GM23338 (cell line): ENCODE measurements around the gene PAPPA2. TPM values are rescaled to one million over a fixed set of nuclear protein-coding genes. Genes with fewer than 3 reads are reported as not detected.

Experiments
- ATAC-seq: fragments of 200-7000 bp; cut with Tn5 transposase; 3 replicates; pipeline ENCODE4 v1.9.1; 2020
- DNase-seq: peaks from one replicate; pipeline ENCODE4 v3.0.0-alpha.2; 2015; ENCODE audit warnings: low spot score
- H2AFZ ChIP-seq: fragments of 200-600 bp; sonication (generic); 2 replicates; pipeline ENCODE4 v1.8.0; 2016; ENCODE audit warnings: antibody characterized with exemption, mild to moderate bottlenecking, moderate library complexity
- H3F3A ChIP-seq: fragments of 200-600 bp; sonication (generic); replicated peaks from 2 replicates; pipeline ENCODE4 v1.8.0; 2017; ENCODE audit warnings: antibody characterized with exemption, mixed run types, low read depth
- H3K27ac ChIP-seq: fragments of 200-600 bp; sonication (generic); 2 replicates; pipeline ENCODE4 v1.6.1; 2016; ENCODE audit warnings: low read depth
- H3K27me3 ChIP-seq: fragments of 200-600 bp; sonication (generic); 2 replicates; pipeline ENCODE4 v1.8.0; 2016; ENCODE audit warnings: mild to moderate bottlenecking, mixed run types, moderate library complexity; ENCODE audit not compliant: insufficient read depth
- H3K36me3 ChIP-seq: fragments of 200-600 bp; sonication (generic); 2 replicates; pipeline ENCODE4 v1.8.0; 2016; ENCODE audit warnings: mild to moderate bottlenecking; ENCODE audit not compliant: insufficient read depth
- H3K4me1 ChIP-seq: fragments of 200-600 bp; sonication (generic); 2 replicates; pipeline ENCODE4 v1.8.0; 2016; ENCODE audit warnings: mild to moderate bottlenecking, moderate library complexity; ENCODE audit not compliant: insufficient read depth
- H3K4me2 ChIP-seq: fragments of 200-600 bp; sonication (generic); 2 replicates; pipeline ENCODE4 v1.7.1; 2017; ENCODE audit warnings: mixed run types
- H3K4me3 ChIP-seq: fragments of 200-600 bp; sonication (generic); 2 replicates; pipeline ENCODE4 v1.6.1; 2016; ENCODE audit warnings: mixed run types
- H3K79me2 ChIP-seq: fragments of 200-600 bp; sonication (generic); replicated peaks from 2 replicates; pipeline ENCODE4 v1.8.0; 2017; ENCODE audit warnings: mild to moderate bottlenecking; ENCODE audit not compliant: insufficient read depth
- H3K9me2 ChIP-seq: fragments of 200-600 bp; sonication (generic); 2 replicates; pipeline ENCODE4 v1.8.0; 2017; ENCODE audit not compliant: insufficient read depth
- H4K20me1 ChIP-seq: fragments of 200-600 bp; sonication (generic); replicated peaks from 2 replicates; pipeline ENCODE4 v1.8.0; 2017; ENCODE audit warnings: mild to moderate bottlenecking; ENCODE audit not compliant: insufficient read depth
- H3K27ac Mint-ChIP-seq: 2 replicates; pipeline ENCODE4 v1.8.0; 2020; ENCODE audit warnings: inconsistent platforms, mild to moderate bottlenecking, moderate library complexity, mixed read lengths
- H3K27me3 Mint-ChIP-seq: 3 replicates; pipeline ENCODE4 v1.8.0; 2022; ENCODE audit warnings: low read depth, mild to moderate bottlenecking, moderate library complexity, mixed read lengths, inconsistent platforms; ENCODE audit not compliant: insufficient read depth, poor library complexity
- H3K36me3 Mint-ChIP-seq: 3 replicates; pipeline ENCODE4 v1.8.0; 2021; ENCODE audit warnings: low read depth, mild to moderate bottlenecking, inconsistent platforms, moderate library complexity, mixed read lengths
- H3K4me1 Mint-ChIP-seq: 3 replicates; pipeline ENCODE4 v1.8.0; 2020; ENCODE audit warnings: mild to moderate bottlenecking, inconsistent platforms, mixed read lengths
- H3K4me3 Mint-ChIP-seq: 3 replicates; pipeline ENCODE4 v1.8.0; 2021; ENCODE audit warnings: moderate library complexity, mild to moderate bottlenecking, inconsistent platforms, mixed read lengths
- H3K9me3 Mint-ChIP-seq: 3 replicates; pipeline ENCODE4 v1.8.0; 2020; ENCODE audit warnings: moderate library complexity, mild to moderate bottlenecking, inconsistent platforms, mixed read lengths
- CREB1 ChIP-seq: fragments of 250-450 bp; sonication (Bioruptor Pico); IDR thresholded peaks from 2 replicates; pipeline ENCODE4 v1.5.0; 2020; ENCODE audit warnings: low read depth, mild to moderate bottlenecking, moderate library complexity
- ETS1 ChIP-seq: IDR thresholded peaks from 2 replicates; pipeline ENCODE4 v1.6.1; 2016; ENCODE audit warnings: antibody characterized with exemption
- EZH2 ChIP-seq: fragments of 200-600 bp; sonication (generic); IDR thresholded peaks from one replicate; pipeline ENCODE4 v1.8.0; 2017; ENCODE audit warnings: antibody characterized with exemption, mild to moderate bottlenecking, low read depth; ENCODE audit not compliant: unreplicated experiment
- EZH2phosphoT487 ChIP-seq: fragments of 200-600 bp; sonication (generic); IDR thresholded peaks from one replicate; pipeline ENCODE4 v1.8.1; 2018; ENCODE audit warnings: antibody characterized with exemption; ENCODE audit not compliant: unreplicated experiment
- JUNB ChIP-seq: IDR thresholded peaks from one replicate; pipeline ENCODE4 v1.6.1; 2016; ENCODE audit warnings: antibody characterized with exemption; ENCODE audit not compliant: unreplicated experiment
- NANOG ChIP-seq: IDR thresholded peaks from 2 replicates; pipeline ENCODE4 v1.6.1; 2016; ENCODE audit warnings: antibody characterized with exemption, borderline replicate concordance
- POLR2AphosphoS5 ChIP-seq: IDR thresholded peaks from 2 replicates; pipeline ENCODE4 v1.6.1; 2016; ENCODE audit warnings: antibody characterized with exemption, low read depth
- ZNF114 ChIP-seq: fragments of 250-450 bp; sonication (Bioruptor Pico); IDR thresholded peaks from 2 replicates; pipeline ENCODE4 v1.5.0; 2020; ENCODE audit warnings: mild to moderate bottlenecking, moderate library complexity
- ZNF331 ChIP-seq: fragments of 250-450 bp; sonication (Bioruptor Pico); IDR thresholded peaks from 2 replicates; pipeline ENCODE4 v1.5.0; 2020; ENCODE audit warnings: low read depth, mild to moderate bottlenecking, moderate library complexity
- ZNF462 ChIP-seq: fragments of 250-450 bp; sonication (Bioruptor Pico); IDR thresholded peaks from 2 replicates; pipeline ENCODE4 v1.5.0; 2020; ENCODE audit warnings: mild to moderate bottlenecking, moderate library complexity
- polyA plus RNA-seq: library from polyadenylated mRNA; unstranded; fragments of >200 nt; fragmentation: Nextera tagmentation; extraction: Ambion mirVana; gene quantifications from 2 replicates; pipeline ENCODE4 v1.2.1, GENCODE V29; 2016
- total RNA-seq: library from RNA; depleted of rRNA; stranded (reverse); fragments of >200 nt; shearing (Covaris generic); gene quantifications from 2 replicates; pipeline ENCODE4 v1.2.3, GENCODE V29; 2014
- TF ChIP-seq, protein P1 (sequence below), 2 experiments: fragments of 200-600 bp in 1 of 2; sonication (generic) in 1 of 2; conservative IDR thresholded peaks; 2 replicates each; pipeline versions ENCODE4 v1.5.1 to v1.6.1; 2016 to 2017; ENCODE audit warnings: antibody characterized with exemption in 2 of 2, low read depth in 2 of 2, mild to moderate bottlenecking in 2 of 2, moderate library complexity in 1 of 2
- TF ChIP-seq, protein P2 (sequence below): IDR thresholded peaks from one replicate; pipeline ENCODE4 v1.6.1; 2018; ENCODE audit warnings: antibody characterized with exemption; ENCODE audit not compliant: unreplicated experiment

PAPPA2 gene
- total and polyA plus RNA-seq, 2 experiments from 2014 or later, result 1.4 to 1.7 TPM

GRCh38 chr1:176829261-176829660, 366.3 kb downstream of the PAPPA2 start:
- no peak for TF ChIP-seq ZNF331 (CRISPR knock-in tag)
- no peak for TF ChIP-seq ETS1
- no peak for TF ChIP-seq EZH2
- no peak for TF ChIP-seq CREB1 (CRISPR knock-in tag)
- TF ChIP-seq, protein P1, sequence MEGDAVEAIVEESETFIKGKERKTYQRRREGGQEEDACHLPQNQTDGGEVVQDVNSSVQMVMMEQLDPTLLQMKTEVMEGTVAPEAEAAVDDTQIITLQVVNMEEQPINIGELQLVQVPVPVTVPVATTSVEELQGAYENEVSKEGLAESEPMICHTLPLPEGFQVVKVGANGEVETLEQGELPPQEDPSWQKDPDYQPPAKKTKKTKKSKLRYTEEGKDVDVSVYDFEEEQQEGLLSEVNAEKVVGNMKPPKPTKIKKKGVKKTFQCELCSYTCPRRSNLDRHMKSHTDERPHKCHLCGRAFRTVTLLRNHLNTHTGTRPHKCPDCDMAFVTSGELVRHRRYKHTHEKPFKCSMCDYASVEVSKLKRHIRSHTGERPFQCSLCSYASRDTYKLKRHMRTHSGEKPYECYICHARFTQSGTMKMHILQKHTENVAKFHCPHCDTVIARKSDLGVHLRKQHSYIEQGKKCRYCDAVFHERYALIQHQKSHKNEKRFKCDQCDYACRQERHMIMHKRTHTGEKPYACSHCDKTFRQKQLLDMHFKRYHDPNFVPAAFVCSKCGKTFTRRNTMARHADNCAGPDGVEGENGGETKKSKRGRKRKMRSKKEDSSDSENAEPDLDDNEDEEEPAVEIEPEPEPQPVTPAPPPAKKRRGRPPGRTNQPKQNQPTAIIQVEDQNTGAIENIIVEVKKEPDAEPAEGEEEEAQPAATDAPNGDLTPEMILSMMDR (conservative IDR thresholded peaks at IDR 0.05; ENCODE audit: low read depth in 2 of 2), result no peak
- TF ChIP-seq POLR2AphosphoS5, result no peak
- no peak for TF ChIP-seq ZNF462 (CRISPR knock-in tag)
- TF ChIP-seq NANOG, result no peak
- no peak for TF ChIP-seq JUNB
- TF ChIP-seq ZNF114 (CRISPR knock-in tag), result no peak
- no peak for TF ChIP-seq EZH2phosphoT487
- TF ChIP-seq, protein P2, sequence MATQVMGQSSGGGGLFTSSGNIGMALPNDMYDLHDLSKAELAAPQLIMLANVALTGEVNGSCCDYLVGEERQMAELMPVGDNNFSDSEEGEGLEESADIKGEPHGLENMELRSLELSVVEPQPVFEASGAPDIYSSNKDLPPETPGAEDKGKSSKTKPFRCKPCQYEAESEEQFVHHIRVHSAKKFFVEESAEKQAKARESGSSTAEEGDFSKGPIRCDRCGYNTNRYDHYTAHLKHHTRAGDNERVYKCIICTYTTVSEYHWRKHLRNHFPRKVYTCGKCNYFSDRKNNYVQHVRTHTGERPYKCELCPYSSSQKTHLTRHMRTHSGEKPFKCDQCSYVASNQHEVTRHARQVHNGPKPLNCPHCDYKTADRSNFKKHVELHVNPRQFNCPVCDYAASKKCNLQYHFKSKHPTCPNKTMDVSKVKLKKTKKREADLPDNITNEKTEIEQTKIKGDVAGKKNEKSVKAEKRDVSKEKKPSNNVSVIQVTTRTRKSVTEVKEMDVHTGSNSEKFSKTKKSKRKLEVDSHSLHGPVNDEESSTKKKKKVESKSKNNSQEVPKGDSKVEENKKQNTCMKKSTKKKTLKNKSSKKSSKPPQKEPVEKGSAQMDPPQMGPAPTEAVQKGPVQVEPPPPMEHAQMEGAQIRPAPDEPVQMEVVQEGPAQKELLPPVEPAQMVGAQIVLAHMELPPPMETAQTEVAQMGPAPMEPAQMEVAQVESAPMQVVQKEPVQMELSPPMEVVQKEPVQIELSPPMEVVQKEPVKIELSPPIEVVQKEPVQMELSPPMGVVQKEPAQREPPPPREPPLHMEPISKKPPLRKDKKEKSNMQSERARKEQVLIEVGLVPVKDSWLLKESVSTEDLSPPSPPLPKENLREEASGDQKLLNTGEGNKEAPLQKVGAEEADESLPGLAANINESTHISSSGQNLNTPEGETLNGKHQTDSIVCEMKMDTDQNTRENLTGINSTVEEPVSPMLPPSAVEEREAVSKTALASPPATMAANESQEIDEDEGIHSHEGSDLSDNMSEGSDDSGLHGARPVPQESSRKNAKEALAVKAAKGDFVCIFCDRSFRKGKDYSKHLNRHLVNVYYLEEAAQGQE, result no peak
- Histone ChIP-seq H3K27ac (no peak overlapping the region), H3K4me2 (no peak overlapping the region), H3K27me3 (no peaks in the 10 kb centered on the region), H3K79me2 (no peaks in the 10 kb centered on the region), H3F3A (no peaks in the 10 kb centered on the region), H3K9me2 (0 out of 2 replicates have a peak, but pooled peaks cover 14% of the 10 kb centered on the region), H3K4me1 (no peaks in the 10 kb centered on the region), H3K36me3 (no peaks in the 10 kb centered on the region), H4K20me1 (no peaks in the 10 kb centered on the region), H3K4me3 (no peak overlapping the region), H2AFZ (peak overlapping the region; percentile 56; the same call in 1 of the 2 replicates)
- ATAC-seq (no peak), DNase-seq (no peak)
- no peak overlapping the region for H3K27ac Mint-ChIP-seq
- no peaks in the 10 kb centered on the region for H3K27me3 Mint-ChIP-seq
- H3K4me1 Mint-ChIP-seq, result no peaks in the 10 kb centered on the region; the same call in 2 of the 3 replicates
- no peaks in the 10 kb centered on the region for H3K36me3 Mint-ChIP-seq
- no peaks in the 10 kb centered on the region for H3K9me3 Mint-ChIP-seq
- H3K4me3 Mint-ChIP-seq, result no peak overlapping the region
